ENCODE results near the gene JMJD8. TPM values are rescaled to one million over a fixed set of nuclear protein-coding genes. Genes with fewer than 3 reads are reported as not detected.

Gene JMJD8
- polyA plus RNA-seq, 3 donors = 28.7 to 45.3 (median 33.5) TPM

GRCh38 chr16:711084-711483, 26.9 kb upstream of the JMJD8 start:
- no peak overlapping the region for H3K27ac ChIP-seq (ENCODE audit: low read depth in 1 of 2, low read length in 2 of 2)
- no peaks in the 10 kb centered on the region for H3K79me2 ChIP-seq (ENCODE audit: insufficient read depth, low read length)
- H4K20me1 ChIP-seq (ENCODE audit: insufficient read depth, low read length) = no peaks in the 10 kb centered on the region
- H2AFZ ChIP-seq (ENCODE audit: insufficient read depth, low read depth, low read length, poor library complexity, severe bottlenecking) = no peak overlapping the region
- no peak overlapping the region for H3K9ac ChIP-seq (ENCODE audit: insufficient read depth, low read length, poor library complexity, severe bottlenecking)
- intact Hi-C loops (cut with micrococcal nuclease) = loop anchor here (1.0 to 2.0 kb wide), 2 partner anchors 74 kb away; no protein-coding TSS in a partner anchor
- no peaks in the 10 kb centered on the region for H3K36me3 ChIP-seq (replicated peaks in 1 of 2; ENCODE audit: control insufficient read depth in 1 of 2, insufficient read depth in 2 of 2, low read length in 2 of 2)
- Mint-ChIP-seq H3K36me3 (no peaks in the 10 kb centered on the region), H3K4me3 (no peak overlapping the region), H3K9me3 (peaks cover 0 to 5% (median 0%) of the 10 kb centered on the region in 7 donors), H3K27me3 (ENCODE audit: low read depth in 3 of 3) (peaks cover 43 to 74% (median 68%) of the 10 kb centered on the region in 3 donors), H3K27ac (no peak overlapping the region), H3K4me1 (peaks cover 4% of the 10 kb centered on the region)
- TF ChIP-seq, protein P1, sequence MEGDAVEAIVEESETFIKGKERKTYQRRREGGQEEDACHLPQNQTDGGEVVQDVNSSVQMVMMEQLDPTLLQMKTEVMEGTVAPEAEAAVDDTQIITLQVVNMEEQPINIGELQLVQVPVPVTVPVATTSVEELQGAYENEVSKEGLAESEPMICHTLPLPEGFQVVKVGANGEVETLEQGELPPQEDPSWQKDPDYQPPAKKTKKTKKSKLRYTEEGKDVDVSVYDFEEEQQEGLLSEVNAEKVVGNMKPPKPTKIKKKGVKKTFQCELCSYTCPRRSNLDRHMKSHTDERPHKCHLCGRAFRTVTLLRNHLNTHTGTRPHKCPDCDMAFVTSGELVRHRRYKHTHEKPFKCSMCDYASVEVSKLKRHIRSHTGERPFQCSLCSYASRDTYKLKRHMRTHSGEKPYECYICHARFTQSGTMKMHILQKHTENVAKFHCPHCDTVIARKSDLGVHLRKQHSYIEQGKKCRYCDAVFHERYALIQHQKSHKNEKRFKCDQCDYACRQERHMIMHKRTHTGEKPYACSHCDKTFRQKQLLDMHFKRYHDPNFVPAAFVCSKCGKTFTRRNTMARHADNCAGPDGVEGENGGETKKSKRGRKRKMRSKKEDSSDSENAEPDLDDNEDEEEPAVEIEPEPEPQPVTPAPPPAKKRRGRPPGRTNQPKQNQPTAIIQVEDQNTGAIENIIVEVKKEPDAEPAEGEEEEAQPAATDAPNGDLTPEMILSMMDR (IDR thresholded peaks at IDR 0.05) = no peak
- 74% methylated on average over 8 of the region's 12 CpGs for WGBS (ENCODE audit: insufficient coverage)
- H3K27me3 ChIP-seq (ENCODE audit: control insufficient read depth in 2 of 2, insufficient read depth in 2 of 2, low read length in 2 of 2) = peaks cover 6 to 67% of the 10 kb centered on the region in 2 donors
- no peak overlapping the region for H3K4me3 ChIP-seq (replicated peaks in 1 of 3; ENCODE audit: low read depth in 2 of 3, low read length in 3 of 3)
- H3K4me2 ChIP-seq (replicated peaks; ENCODE audit: extremely low read depth, low read length, poor library complexity, severe bottlenecking) = no peak overlapping the region
- H3K4me1 ChIP-seq (ENCODE audit: control insufficient read depth in 1 of 2, insufficient read depth in 2 of 2, low read length in 2 of 2) = peaks cover 10 to 18% of the 10 kb centered on the region in 2 donors
- peaks cover 0 to 3% of the 10 kb centered on the region in 2 donors for H3K9me3 ChIP-seq (replicated peaks in 1 of 2; ENCODE audit: control insufficient read depth in 1 of 2, insufficient read depth in 1 of 2, low read length in 2 of 2)
- no peak for DNase-seq

DNA sequence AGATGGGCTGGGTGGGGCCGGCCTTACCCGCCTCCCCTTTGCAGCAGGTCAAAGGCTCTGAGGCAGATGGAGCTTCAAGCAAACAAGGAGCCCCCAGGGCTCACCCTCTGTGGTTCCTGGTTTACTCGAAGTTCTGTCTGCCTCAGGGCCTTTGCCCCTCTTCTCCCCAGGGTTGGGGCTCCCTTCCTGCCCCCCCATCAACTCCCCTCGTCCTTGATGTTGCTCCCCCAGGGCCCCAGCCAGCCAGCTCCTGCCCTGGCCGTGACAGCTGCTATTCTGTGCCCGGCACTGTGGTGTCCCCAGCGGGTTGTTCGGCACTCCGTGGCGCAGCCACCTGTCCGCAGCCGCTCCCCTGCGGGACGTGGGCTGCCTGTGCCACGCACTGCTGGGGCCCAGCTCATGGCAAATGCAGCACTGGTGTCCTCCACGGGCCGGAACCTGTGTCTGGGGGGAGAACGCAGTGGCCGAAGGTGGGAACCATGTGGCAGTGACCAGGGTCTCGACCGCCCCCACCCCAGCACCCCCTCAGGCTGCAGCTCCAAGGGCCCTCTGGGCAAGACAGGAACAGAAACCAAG, 26.5 kb upstream of the JMJD8 start:
- Histone ChIP-seq H3K79me2 (ENCODE audit: insufficient read depth, low read length) (no peaks in the 10 kb centered on the region), H3K4me2 (replicated peaks; ENCODE audit: extremely low read depth, low read length, poor library complexity, severe bottlenecking) (no peak overlapping the region), H3K36me3 (replicated peaks in 1 of 2; ENCODE audit: control insufficient read depth in 1 of 2, insufficient read depth in 2 of 2, low read length in 2 of 2) (no peaks in the 10 kb centered on the region), H3K9ac (ENCODE audit: insufficient read depth, low read length, poor library complexity, severe bottlenecking) (no peak overlapping the region), H3K4me3 (replicated peaks in 1 of 3; ENCODE audit: low read depth in 2 of 3, low read length in 3 of 3) (no peak overlapping the region), H3K27me3 (ENCODE audit: control insufficient read depth in 2 of 2, insufficient read depth in 2 of 2, low read length in 2 of 2) (peaks cover 3 to 65% of the 10 kb centered on the region in 2 donors), H3K4me1 (ENCODE audit: control insufficient read depth in 1 of 2, insufficient read depth in 2 of 2, low read length in 2 of 2) (peaks cover 7 to 13% of the 10 kb centered on the region in 2 donors), H2AFZ (ENCODE audit: insufficient read depth, low read depth, low read length, poor library complexity, severe bottlenecking) (no peak overlapping the region), H3K27ac (ENCODE audit: low read depth in 1 of 2, low read length in 2 of 2) (no peak overlapping the region), H3K9me3 (replicated peaks in 1 of 2; ENCODE audit: control insufficient read depth in 1 of 2, insufficient read depth in 1 of 2, low read length in 2 of 2) (no peaks in the 10 kb centered on the region), H4K20me1 (ENCODE audit: insufficient read depth, low read length) (no peaks in the 10 kb centered on the region)
- Mint-ChIP-seq H3K27me3 (ENCODE audit: low read depth in 3 of 3) (peaks cover 41 to 72% (median 66%) of the 10 kb centered on the region in 3 donors), H3K36me3 (no peaks in the 10 kb centered on the region), H3K4me1 (no peaks in the 10 kb centered on the region), H3K9me3 (peaks cover 0 to 5% (median 0%) of the 10 kb centered on the region in 7 donors), H3K4me3 (peak overlapping the region in 1 of 2 donors; percentile 26), H3K27ac (no peak overlapping the region)
- 75% methylated on average over 21 of the region's 21 CpGs for WGBS (ENCODE audit: insufficient coverage)
- no peak for DNase-seq
- intact Hi-C loops (cut with micrococcal nuclease) = loop anchor here (1.0 to 2.0 kb wide), 2 partner anchors 74 to 75 kb away; no protein-coding TSS in a partner anchor
- TF ChIP-seq, protein P1 (IDR thresholded peaks at IDR 0.05) = no peak
